Measurements from ENCODE around the gene RCHY1. TPM values are rescaled to one million over a fixed set of nuclear protein-coding genes. Genes with fewer than 3 reads are reported as not detected.
"Not testable (repeated sequence)": the region's sequence is repeated elsewhere in the genome, so short reads cannot be mapped to it uniquely, and the experiment has no call there.

The RCHY1 gene
- total RNA-seq, 2 donors from 2014 or later = 42.0 to 44.3 TPM

- H3K4me3 Mint-ChIP-seq; H3K4me1 Mint-ChIP-seq (ENCODE audit: low read depth); DNase-seq; ATAC-seq (replicated peaks in 1 of 2); H3K9me3 Mint-ChIP-seq; H3K27me3 Mint-ChIP-seq (ENCODE audit: low read depth); H3K27ac Mint-ChIP-seq: not testable (repeated sequence)
- peaks cover 20 to 32% of the 10 kb centered on the region in 2 donors for H3K36me3 Mint-ChIP-seq (ENCODE audit: insufficient read depth in 2 of 2)
Observed at GRCh38 chr4:75533926-75534325, 19.7 kb upstream of the RCHY1 start.

GRCh38 chr4:75533339-75533887 is 19.2 kb upstream of the RCHY1 start:
- not testable (repeated sequence) for H3K9me3 Mint-ChIP-seq; H3K27me3 Mint-ChIP-seq (ENCODE audit: low read depth); H3K27ac Mint-ChIP-seq; DNase-seq; ATAC-seq (replicated peaks in 1 of 2); H3K4me1 Mint-ChIP-seq (ENCODE audit: low read depth); H3K4me3 Mint-ChIP-seq
- H3K36me3 Mint-ChIP-seq (ENCODE audit: insufficient read depth in 2 of 2) = peaks cover 20 to 32% of the 10 kb centered on the region in 2 donors

GRCh38 chr4:75531536-75532143 is 17.4 kb upstream of the RCHY1 start:
- ATAC-seq (replicated peaks in 1 of 2); H3K27me3 Mint-ChIP-seq (ENCODE audit: low read depth); DNase-seq; H3K27ac Mint-ChIP-seq; H3K4me1 Mint-ChIP-seq (ENCODE audit: low read depth); H3K9me3 Mint-ChIP-seq; H3K4me3 Mint-ChIP-seq: not testable (repeated sequence)
- peaks cover 22 to 43% of the 10 kb centered on the region in 2 donors for H3K36me3 Mint-ChIP-seq (ENCODE audit: insufficient read depth in 2 of 2)

GRCh38 chr4:75530556-75531322 is 16.5 kb upstream of the RCHY1 start:
- peaks cover 22 to 49% of the 10 kb centered on the region in 2 donors for H3K36me3 Mint-ChIP-seq (ENCODE audit: insufficient read depth in 2 of 2)
- no peaks in the 10 kb centered on the region for H3K27me3 Mint-ChIP-seq (ENCODE audit: low read depth)
- ATAC-seq (replicated peaks in 1 of 2) (no peak), DNase-seq (no peak)
- H3K9me3 Mint-ChIP-seq = peaks cover 4 to 6% of the 10 kb centered on the region in 2 donors
- no peak overlapping the region for H3K27ac Mint-ChIP-seq
- H3K4me1 Mint-ChIP-seq (ENCODE audit: low read depth) = no peaks in the 10 kb centered on the region
- no peak overlapping the region for H3K4me3 Mint-ChIP-seq

GRCh38 chr4:75527482-75527881 is 13.3 kb upstream of the RCHY1 start:
- H3K4me1 Mint-ChIP-seq (ENCODE audit: low read depth) = peaks cover 6% of the 10 kb centered on the region
- DNase-seq = no peak
- no peak overlapping the region for H3K4me3 Mint-ChIP-seq
- peaks cover 0 to 3% of the 10 kb centered on the region in 2 donors for H3K9me3 Mint-ChIP-seq
- peaks cover 18 to 61% of the 10 kb centered on the region in 2 donors for H3K36me3 Mint-ChIP-seq (ENCODE audit: insufficient read depth in 2 of 2)
- H3K27ac Mint-ChIP-seq = no peak overlapping the region
- H3K27me3 Mint-ChIP-seq (ENCODE audit: low read depth) = no peaks in the 10 kb centered on the region
- no peak for ATAC-seq (replicated peaks in 1 of 2)

GRCh38 chr4:75525910-75526309 is 11.7 kb upstream of the RCHY1 start:
- no peak for DNase-seq
- peaks cover 7 to 48% of the 10 kb centered on the region in 2 donors for H3K36me3 Mint-ChIP-seq (ENCODE audit: insufficient read depth in 2 of 2)
- no peak overlapping the region for H3K4me3 Mint-ChIP-seq
- H3K27me3 Mint-ChIP-seq (ENCODE audit: low read depth) = no peaks in the 10 kb centered on the region
- ATAC-seq (replicated peaks in 1 of 2) = no peak
- H3K9me3 Mint-ChIP-seq = no peaks in the 10 kb centered on the region
- H3K27ac Mint-ChIP-seq = no peak overlapping the region
- H3K4me1 Mint-ChIP-seq (ENCODE audit: low read depth) = peaks cover 10% of the 10 kb centered on the region

GRCh38 chr4:75525086-75525485 is 10.9 kb upstream of the RCHY1 start:
- Mint-ChIP-seq H3K27me3 (ENCODE audit: low read depth) (no peaks in the 10 kb centered on the region), H3K4me1 (ENCODE audit: low read depth) (peaks cover 18% of the 10 kb centered on the region), H3K4me3 (no peak overlapping the region), H3K27ac (no peak overlapping the region), H3K9me3 (no peaks in the 10 kb centered on the region), H3K36me3 (ENCODE audit: insufficient read depth in 2 of 2) (peaks cover 5 to 43% of the 10 kb centered on the region in 2 donors)
- no peak for DNase-seq
- no peak for ATAC-seq (replicated peaks in 1 of 2)

GRCh38 chr4:75519452-75519851 is 5.2 kb upstream of the RCHY1 start:
- H3K27ac Mint-ChIP-seq; H3K9me3 Mint-ChIP-seq; H3K4me3 Mint-ChIP-seq; DNase-seq; H3K27me3 Mint-ChIP-seq (ENCODE audit: low read depth); ATAC-seq (replicated peaks in 1 of 2): not testable (repeated sequence)
- H3K36me3 Mint-ChIP-seq (ENCODE audit: insufficient read depth in 2 of 2) = peaks cover 5 to 29% of the 10 kb centered on the region in 2 donors
- peaks cover 44% of the 10 kb centered on the region for H3K4me1 Mint-ChIP-seq (ENCODE audit: low read depth)

- DNase-seq (no peak), ATAC-seq (replicated peaks in 1 of 2) (no peak)
- Mint-ChIP-seq H3K27me3 (ENCODE audit: low read depth) (no peaks in the 10 kb centered on the region), H3K27ac (no peak overlapping the region), H3K9me3 (no peaks in the 10 kb centered on the region), H3K4me3 (no peak overlapping the region), H3K36me3 (ENCODE audit: insufficient read depth in 2 of 2) (peaks cover 5 to 20% of the 10 kb centered on the region in 2 donors), H3K4me1 (ENCODE audit: low read depth) (peaks cover 37% of the 10 kb centered on the region)
Observed at GRCh38 chr4:75516144-75516543, 1.9 kb upstream of the RCHY1 start.

- Mint-ChIP-seq H3K27ac (peak overlapping the region; percentile 93), H3K9me3 (no peaks in the 10 kb centered on the region), H3K4me3 (no peak overlapping the region), H3K27me3 (ENCODE audit: low read depth) (no peaks in the 10 kb centered on the region), H3K36me3 (ENCODE audit: insufficient read depth in 2 of 2) (peaks cover 5 to 24% of the 10 kb centered on the region in 2 donors), H3K4me1 (ENCODE audit: low read depth) (peaks cover 26% of the 10 kb centered on the region)
- DNase-seq (peak; percentile 4 to 17), ATAC-seq (replicated peaks in 1 of 2) (no peak)
Observed at GRCh38 chr4:75514949-75515612, 878 bp upstream of the RCHY1 start.

- peaks cover 6 to 19% of the 10 kb centered on the region in 2 donors for H3K36me3 Mint-ChIP-seq (ENCODE audit: insufficient read depth in 2 of 2)
- DNase-seq (peak in 1 of 2 donors; percentile 1), ATAC-seq (replicated peaks in 1 of 2) (no peak)
- no peak overlapping the region for H3K4me3 Mint-ChIP-seq
- peaks cover 22% of the 10 kb centered on the region for H3K4me1 Mint-ChIP-seq (ENCODE audit: low read depth)
- H3K27ac Mint-ChIP-seq = peak overlapping the region; percentile 93
- H3K27me3 Mint-ChIP-seq (ENCODE audit: low read depth) = no peaks in the 10 kb centered on the region
- peaks cover 1 to 2% of the 10 kb centered on the region in 2 donors for H3K9me3 Mint-ChIP-seq
Observed at GRCh38 chr4:75513526-75514130, 575 bp downstream of the RCHY1 start.

GRCh38 chr4:75512386-75513211 is 1.6 kb downstream of the RCHY1 start:
- Mint-ChIP-seq H3K27ac (no peak overlapping the region), H3K4me1 (ENCODE audit: low read depth) (peaks cover 16% of the 10 kb centered on the region), H3K9me3 (peaks cover 1 to 2% of the 10 kb centered on the region in 2 donors), H3K36me3 (ENCODE audit: insufficient read depth in 2 of 2) (peaks cover 6 to 17% of the 10 kb centered on the region in 2 donors), H3K4me3 (no peak overlapping the region), H3K27me3 (ENCODE audit: low read depth) (no peaks in the 10 kb centered on the region)
- ATAC-seq (replicated peaks in 1 of 2) (no peak), DNase-seq (no peak)

Measured in activated T-cell treated with anti-CD3 and anti-CD28 coated beads, Interleukin-2, amount 50 U/mL, for 72 hours (primary cell).